KMS-11 (cell line): ENCODE data around the gene UNC13D.

Experiments used
- H2AFZ ChIP-seq: fragments of 200-600 bp; sonication (generic); 2 replicates; pipeline ENCODE4 v1.6.1; 2016; ENCODE audit warnings: antibody characterized with exemption, mixed run types, low read depth
- H3K27ac ChIP-seq: fragments of 200-600 bp; sonication (generic); 2 replicates; pipeline ENCODE4 v1.6.1; 2016; ENCODE audit warnings: mild to moderate bottlenecking, mixed run types
- H3K27me3 ChIP-seq: fragments of 200-600 bp; sonication (generic); 2 replicates; pipeline ENCODE4 v1.6.1; 2017; ENCODE audit warnings: mild to moderate bottlenecking, low read depth, mixed run types, moderate library complexity; ENCODE audit not compliant: insufficient read depth
- H3K36me3 ChIP-seq: fragments of 200-600 bp; sonication (generic); 2 replicates; pipeline ENCODE4 v1.6.1; 2017; ENCODE audit warnings: mild to moderate bottlenecking, mixed run types; ENCODE audit not compliant: insufficient read depth
- H3K4me1 ChIP-seq: fragments of 200-600 bp; sonication (generic); 2 replicates; pipeline ENCODE4 v1.6.1; 2016; ENCODE audit warnings: mild to moderate bottlenecking, low read depth, mixed run types; ENCODE audit not compliant: poor library complexity, severe bottlenecking
- H3K4me2 ChIP-seq: fragments of 200-600 bp; sonication (generic); 2 replicates; pipeline ENCODE4 v1.7.0; 2016; ENCODE audit warnings: mild to moderate bottlenecking, mixed run types
- H3K4me3 ChIP-seq: fragments of 200-600 bp; sonication (generic); IDR thresholded peaks from 2 replicates; pipeline ENCODE4 v1.6.1; 2017; ENCODE audit warnings: low read depth, low read length, mixed read lengths; ENCODE audit not compliant: insufficient read depth
- H3K79me2 ChIP-seq: fragments of 200-600 bp; sonication (generic); 2 replicates; pipeline ENCODE4 v1.6.1; 2016; ENCODE audit warnings: low read depth, mixed run types; ENCODE audit not compliant: insufficient read depth
- H3K9ac ChIP-seq: fragments of 200-600 bp; sonication (generic); 2 replicates; pipeline ENCODE4 v1.6.1; 2016; ENCODE audit warnings: mild to moderate bottlenecking, mixed run types
- H4K20me1 ChIP-seq: fragments of 200-600 bp; sonication (generic); 2 replicates; pipeline ENCODE4 v1.6.1; 2016; ENCODE audit warnings: mild to moderate bottlenecking, mixed run types; ENCODE audit not compliant: insufficient read depth
- TF ChIP-seq, protein P1 (sequence below): fragments of 200-600 bp; sonication (generic); conservative IDR thresholded peaks from 2 replicates; pipeline ENCODE4 v1.6.1; 2017; ENCODE audit warnings: low read depth, mild to moderate bottlenecking, antibody characterized with exemption, low read length, moderate library complexity, mixed read lengths

The UNC13D gene

DNA sequence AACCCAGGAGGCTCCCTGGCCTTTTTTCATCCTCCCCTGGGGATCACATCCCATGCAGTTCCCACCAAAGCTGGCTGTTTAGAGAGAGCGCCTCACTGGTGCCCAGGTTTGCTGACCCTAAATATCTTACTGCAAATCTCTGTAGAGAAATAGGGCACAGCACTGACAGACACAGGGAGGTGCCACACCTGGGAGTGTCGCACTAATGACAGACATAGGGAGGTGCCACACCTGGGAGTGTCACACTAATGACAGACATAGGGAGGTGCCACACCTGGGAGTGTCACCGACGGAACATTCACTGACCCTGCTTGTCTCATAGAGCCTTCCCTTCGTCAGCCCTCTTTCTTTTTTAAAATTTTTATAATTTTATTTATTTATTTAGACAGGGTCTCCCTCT is 34.0 kb downstream of the UNC13D start:
- no peak overlapping the region for H2AFZ ChIP-seq
- TF ChIP-seq, protein P1, sequence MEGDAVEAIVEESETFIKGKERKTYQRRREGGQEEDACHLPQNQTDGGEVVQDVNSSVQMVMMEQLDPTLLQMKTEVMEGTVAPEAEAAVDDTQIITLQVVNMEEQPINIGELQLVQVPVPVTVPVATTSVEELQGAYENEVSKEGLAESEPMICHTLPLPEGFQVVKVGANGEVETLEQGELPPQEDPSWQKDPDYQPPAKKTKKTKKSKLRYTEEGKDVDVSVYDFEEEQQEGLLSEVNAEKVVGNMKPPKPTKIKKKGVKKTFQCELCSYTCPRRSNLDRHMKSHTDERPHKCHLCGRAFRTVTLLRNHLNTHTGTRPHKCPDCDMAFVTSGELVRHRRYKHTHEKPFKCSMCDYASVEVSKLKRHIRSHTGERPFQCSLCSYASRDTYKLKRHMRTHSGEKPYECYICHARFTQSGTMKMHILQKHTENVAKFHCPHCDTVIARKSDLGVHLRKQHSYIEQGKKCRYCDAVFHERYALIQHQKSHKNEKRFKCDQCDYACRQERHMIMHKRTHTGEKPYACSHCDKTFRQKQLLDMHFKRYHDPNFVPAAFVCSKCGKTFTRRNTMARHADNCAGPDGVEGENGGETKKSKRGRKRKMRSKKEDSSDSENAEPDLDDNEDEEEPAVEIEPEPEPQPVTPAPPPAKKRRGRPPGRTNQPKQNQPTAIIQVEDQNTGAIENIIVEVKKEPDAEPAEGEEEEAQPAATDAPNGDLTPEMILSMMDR, result no peak
- no peaks in the 10 kb centered on the region for H3K27me3 ChIP-seq
- no peaks in the 10 kb centered on the region for H3K79me2 ChIP-seq
- H3K9ac ChIP-seq, result no peak overlapping the region
- no peaks in the 10 kb centered on the region for H3K4me1 ChIP-seq
- H4K20me1 ChIP-seq, result no peaks in the 10 kb centered on the region
- no peak overlapping the region for H3K4me3 ChIP-seq
- no peaks in the 10 kb centered on the region for H3K36me3 ChIP-seq
- no peak overlapping the region for H3K27ac ChIP-seq
- H3K4me2 ChIP-seq, result no peak overlapping the region

DNA sequence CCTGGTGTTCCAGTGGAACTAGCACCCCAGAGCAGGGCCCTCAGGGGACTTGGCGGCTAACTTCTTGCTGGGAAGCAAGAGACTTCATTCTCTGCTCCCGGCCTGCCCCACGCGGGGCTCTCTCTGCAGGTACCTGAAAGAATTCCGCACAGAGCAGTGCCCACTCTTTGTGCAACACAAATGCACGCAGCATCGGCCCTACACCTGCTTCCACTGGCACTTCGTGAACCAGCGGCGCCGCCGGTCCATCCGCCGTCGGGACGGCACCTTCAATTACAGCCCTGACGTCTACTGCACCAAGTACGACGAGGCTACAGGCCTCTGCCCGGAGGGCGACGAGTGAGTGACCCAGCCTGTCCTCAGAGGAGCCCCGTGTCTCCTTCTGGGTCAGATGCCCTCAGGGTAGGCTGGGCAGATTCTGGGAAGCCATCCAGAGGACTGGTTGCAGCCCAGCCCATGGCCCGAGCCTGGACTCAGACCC is 34.5 kb downstream of the UNC13D start:
- Histone ChIP-seq H2AFZ (no peak overlapping the region), H3K36me3 (no peaks in the 10 kb centered on the region), H3K4me2 (no peak overlapping the region), H3K4me3 (no peak overlapping the region), H3K27ac (no peak overlapping the region), H3K9ac (no peak overlapping the region), H3K79me2 (no peaks in the 10 kb centered on the region), H3K4me1 (no peaks in the 10 kb centered on the region), H4K20me1 (no peaks in the 10 kb centered on the region), H3K27me3 (no peaks in the 10 kb centered on the region)
- TF ChIP-seq, protein P1, result no peak

DNA sequence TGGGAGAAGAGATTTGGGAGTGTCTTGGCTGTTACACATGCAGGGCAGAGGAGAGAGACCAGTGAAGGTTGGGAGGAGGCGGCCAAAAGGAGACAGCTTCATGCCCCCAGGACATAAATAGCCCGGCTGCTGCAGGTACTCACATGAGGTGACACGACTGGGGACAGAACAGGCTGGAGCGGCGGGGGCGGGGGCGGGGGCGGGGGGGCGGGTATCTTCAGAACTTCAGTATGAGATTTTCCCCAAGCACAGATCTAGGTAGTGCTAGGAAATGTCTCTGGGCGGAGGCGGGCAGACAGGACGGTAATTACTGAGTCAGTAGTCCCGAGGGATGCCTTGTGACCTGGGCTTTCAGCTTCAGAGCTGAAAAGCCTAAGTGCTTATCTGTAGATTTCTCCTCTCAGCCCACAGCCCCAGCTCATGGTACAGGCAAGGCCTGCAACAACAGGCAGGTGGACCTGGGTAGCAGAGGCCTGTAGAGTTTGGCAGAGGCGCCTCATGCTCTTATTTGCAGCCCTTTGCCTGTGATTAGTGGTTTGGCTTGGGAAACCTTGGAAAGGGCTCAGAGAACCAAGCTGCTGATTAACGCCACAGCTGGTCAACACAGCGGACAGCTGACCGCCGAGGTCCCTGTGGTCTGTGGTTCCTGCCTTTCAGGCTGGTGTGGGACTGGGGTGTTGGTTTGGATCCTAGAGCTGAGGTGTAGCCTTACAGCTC is 35.1 kb downstream of the UNC13D start:
- Histone ChIP-seq H3K27ac (no peak overlapping the region), H3K36me3 (no peaks in the 10 kb centered on the region), H3K4me3 (no peak overlapping the region), H3K27me3 (no peaks in the 10 kb centered on the region), H3K4me2 (no peak overlapping the region), H4K20me1 (no peaks in the 10 kb centered on the region), H2AFZ (no peak overlapping the region), H3K9ac (no peak overlapping the region), H3K4me1 (peaks cover 4% of the 10 kb centered on the region), H3K79me2 (no peaks in the 10 kb centered on the region; the same call in 1 of the 2 replicates)
- TF ChIP-seq, protein P1, result no peak

DNA sequence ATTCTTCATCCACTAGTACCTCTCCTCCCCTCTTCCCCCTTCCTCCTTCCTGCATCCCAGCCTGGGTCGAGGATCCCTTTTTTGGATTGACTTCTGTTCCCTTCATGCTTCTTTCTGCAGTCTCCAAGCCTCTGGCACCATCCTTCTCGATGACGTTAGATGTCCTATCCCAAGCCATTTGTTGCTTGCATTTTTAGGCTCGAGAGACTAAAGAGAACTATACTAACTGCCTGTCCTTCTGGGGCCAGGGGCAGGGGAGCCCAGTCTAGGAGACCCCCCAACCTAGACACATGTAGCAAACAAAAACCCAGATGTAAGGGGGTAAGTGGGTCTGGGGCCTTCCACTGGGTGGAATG is 35.7 kb downstream of the UNC13D start:
- Histone ChIP-seq H3K27me3 (no peaks in the 10 kb centered on the region), H3K4me1 (peaks cover 10% of the 10 kb centered on the region), H2AFZ (no peak overlapping the region), H3K4me3 (no peak overlapping the region), H3K4me2 (no peak overlapping the region), H3K79me2 (no peaks in the 10 kb centered on the region; the same call in 1 of the 2 replicates), H3K27ac (no peak overlapping the region), H3K9ac (no peak overlapping the region), H3K36me3 (no peaks in the 10 kb centered on the region), H4K20me1 (no peaks in the 10 kb centered on the region)
- TF ChIP-seq, protein P1, result no peak
